Glutamatergic neuron (in vitro differentiated cells): ENCODE results near the gene FGGY. TPM values are rescaled to one million over a fixed set of nuclear protein-coding genes. Genes with fewer than 3 reads are reported as not detected.

Experiments used
- DNase-seq: peaks from one replicate; pipeline ENCODE4 v3.0.0; 2022
- H3K27ac Mint-ChIP-seq: one replicate; pipeline ENCODE4 v1.8.0; 2020; ENCODE audit warnings: mild to moderate bottlenecking, mixed read lengths, inconsistent platforms; ENCODE audit not compliant: unreplicated experiment
- H3K27me3 Mint-ChIP-seq: one replicate; pipeline ENCODE4 v1.8.0; 2020; ENCODE audit warnings: mild to moderate bottlenecking, moderate library complexity, mixed read lengths, inconsistent platforms; ENCODE audit not compliant: unreplicated experiment
- H3K36me3 Mint-ChIP-seq: one replicate; pipeline ENCODE4 v1.8.0; 2020; ENCODE audit warnings: mild to moderate bottlenecking, mixed read lengths, inconsistent platforms; ENCODE audit not compliant: unreplicated experiment
- H3K4me1 Mint-ChIP-seq: one replicate; pipeline ENCODE4 v1.8.0; 2020; ENCODE audit warnings: mild to moderate bottlenecking, low read depth, mixed read lengths, inconsistent platforms; ENCODE audit not compliant: unreplicated experiment
- H3K4me3 Mint-ChIP-seq: one replicate; pipeline ENCODE4 v1.8.0; 2020; ENCODE audit warnings: mild to moderate bottlenecking, mixed read lengths, inconsistent platforms; ENCODE audit not compliant: unreplicated experiment
- H3K9me3 Mint-ChIP-seq: one replicate; pipeline ENCODE4 v1.8.0; 2020; ENCODE audit warnings: mild to moderate bottlenecking, moderate library complexity, mixed read lengths, inconsistent platforms; ENCODE audit not compliant: unreplicated experiment
- total RNA-seq: library from RNA; stranded (reverse); fragmentation: NEBNext Ultra II Directional; extraction: Animal tissue kit (Norgen Biotek cat#: 25700); gene quantifications from one replicate; pipeline ENCODE4 v1.2.1, GENCODE V29; 2021; ENCODE audit not compliant: unreplicated experiment
- TF ChIP-seq, protein P1 (sequence below): fragments of 200-600 bp; sonication (generic); IDR thresholded peaks from one replicate; pipeline ENCODE4 v1.5.0; 2021; ENCODE audit not compliant: partially characterized antibody, unreplicated experiment

Gene FGGY
- total RNA-seq, 1 donor from 2014 or later: 11.6 TPM

DNA sequence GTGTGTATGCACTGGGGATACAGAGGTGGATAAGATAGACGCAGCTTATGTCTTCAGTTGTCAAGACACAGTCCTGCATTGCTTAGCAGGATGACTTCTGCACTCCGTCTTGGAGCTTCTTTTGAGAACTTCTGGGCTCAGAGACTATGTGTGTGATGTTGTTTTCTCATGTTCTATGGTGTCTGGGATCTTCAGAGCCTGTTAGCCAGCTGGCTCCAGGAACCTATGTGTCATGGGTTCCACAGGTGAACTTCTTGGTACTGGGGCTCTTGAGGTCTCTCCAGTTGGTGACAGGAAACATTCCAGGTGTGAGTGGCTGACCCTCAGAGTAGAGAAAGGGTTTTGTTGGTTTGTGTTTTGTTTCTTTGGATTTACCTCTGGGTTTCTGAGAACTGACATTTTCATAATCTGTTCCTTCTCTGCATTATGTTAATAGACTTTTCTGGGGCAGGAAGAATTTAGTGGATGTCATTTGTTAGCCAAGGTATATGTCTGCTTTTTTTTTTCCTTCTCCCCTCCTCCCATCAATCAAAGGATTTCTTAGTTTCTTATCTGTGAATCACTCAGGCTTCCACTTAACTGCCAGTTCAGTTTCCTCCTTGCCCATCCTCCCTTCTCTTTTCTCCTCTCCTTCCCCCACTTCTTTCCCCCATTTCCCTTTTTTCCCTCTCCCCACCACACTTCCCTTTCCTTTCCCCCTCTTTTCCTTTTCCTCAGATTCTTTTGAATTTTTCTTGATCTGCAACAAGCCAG, 18.1 kb downstream of the FGGY start:
- Mint-ChIP-seq H3K4me1 (peaks cover 16% of the 10 kb centered on the region), H3K4me3 (no peak overlapping the region), H3K9me3 (no peaks in the 10 kb centered on the region), H3K27me3 (peaks cover 2% of the 10 kb centered on the region), H3K36me3 (peaks cover 4% of the 10 kb centered on the region), H3K27ac (no peak overlapping the region)
- no peak for DNase-seq
- TF ChIP-seq, protein P1, sequence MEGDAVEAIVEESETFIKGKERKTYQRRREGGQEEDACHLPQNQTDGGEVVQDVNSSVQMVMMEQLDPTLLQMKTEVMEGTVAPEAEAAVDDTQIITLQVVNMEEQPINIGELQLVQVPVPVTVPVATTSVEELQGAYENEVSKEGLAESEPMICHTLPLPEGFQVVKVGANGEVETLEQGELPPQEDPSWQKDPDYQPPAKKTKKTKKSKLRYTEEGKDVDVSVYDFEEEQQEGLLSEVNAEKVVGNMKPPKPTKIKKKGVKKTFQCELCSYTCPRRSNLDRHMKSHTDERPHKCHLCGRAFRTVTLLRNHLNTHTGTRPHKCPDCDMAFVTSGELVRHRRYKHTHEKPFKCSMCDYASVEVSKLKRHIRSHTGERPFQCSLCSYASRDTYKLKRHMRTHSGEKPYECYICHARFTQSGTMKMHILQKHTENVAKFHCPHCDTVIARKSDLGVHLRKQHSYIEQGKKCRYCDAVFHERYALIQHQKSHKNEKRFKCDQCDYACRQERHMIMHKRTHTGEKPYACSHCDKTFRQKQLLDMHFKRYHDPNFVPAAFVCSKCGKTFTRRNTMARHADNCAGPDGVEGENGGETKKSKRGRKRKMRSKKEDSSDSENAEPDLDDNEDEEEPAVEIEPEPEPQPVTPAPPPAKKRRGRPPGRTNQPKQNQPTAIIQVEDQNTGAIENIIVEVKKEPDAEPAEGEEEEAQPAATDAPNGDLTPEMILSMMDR: no peak

DNA sequence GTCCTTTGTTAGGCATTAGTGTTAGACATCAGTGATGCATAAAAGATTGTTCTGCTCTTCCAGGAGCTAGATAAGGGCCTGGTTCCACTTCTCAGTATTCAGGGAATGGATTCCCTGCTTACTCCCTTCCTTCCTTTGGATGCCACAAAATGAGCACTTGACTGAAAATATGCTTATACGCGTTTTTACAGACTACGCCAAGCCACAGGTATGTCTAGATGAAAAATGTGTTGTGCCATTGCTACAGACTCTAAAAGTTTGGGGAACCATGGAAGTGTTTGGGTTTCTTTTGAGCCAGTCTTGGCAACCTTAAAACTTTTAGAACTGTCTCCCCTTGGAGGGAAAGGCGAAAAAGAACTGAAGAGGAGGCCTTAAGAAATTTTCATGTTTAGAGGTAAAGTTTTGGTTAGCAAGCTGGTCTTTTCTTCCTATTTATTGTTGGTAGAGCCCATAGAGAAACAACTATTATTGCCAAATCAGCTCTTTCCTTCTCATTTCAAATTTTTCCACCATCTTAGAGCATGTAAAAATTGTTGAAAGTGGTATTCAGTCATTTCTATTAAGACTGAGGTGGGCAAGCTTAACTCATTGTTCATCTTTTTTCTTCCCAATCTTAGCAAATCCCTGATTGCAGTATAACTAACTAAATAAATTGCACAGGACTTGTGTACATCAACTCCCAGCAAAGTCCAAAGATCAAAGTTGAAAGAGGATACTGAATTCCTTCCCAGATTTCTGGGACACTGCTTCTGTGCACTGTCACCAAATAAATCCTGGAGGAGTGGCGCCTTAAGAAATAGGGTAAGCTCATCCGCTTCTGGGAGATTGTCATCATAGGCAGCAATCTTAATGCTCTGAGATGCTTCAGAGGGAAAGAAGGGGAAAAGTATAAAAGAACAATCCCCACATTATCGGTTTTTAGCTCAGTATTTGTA, 18.9 kb downstream of the FGGY start:
- TF ChIP-seq, protein P1: no peak
- no peak overlapping the region for H3K4me3 Mint-ChIP-seq
- DNase-seq: no peak
- H3K4me1 Mint-ChIP-seq: peaks cover 16% of the 10 kb centered on the region
- no peak overlapping the region for H3K27ac Mint-ChIP-seq
- peaks cover 4% of the 10 kb centered on the region for H3K36me3 Mint-ChIP-seq
- H3K27me3 Mint-ChIP-seq: peaks cover 2% of the 10 kb centered on the region
- H3K9me3 Mint-ChIP-seq: no peaks in the 10 kb centered on the region

DNA sequence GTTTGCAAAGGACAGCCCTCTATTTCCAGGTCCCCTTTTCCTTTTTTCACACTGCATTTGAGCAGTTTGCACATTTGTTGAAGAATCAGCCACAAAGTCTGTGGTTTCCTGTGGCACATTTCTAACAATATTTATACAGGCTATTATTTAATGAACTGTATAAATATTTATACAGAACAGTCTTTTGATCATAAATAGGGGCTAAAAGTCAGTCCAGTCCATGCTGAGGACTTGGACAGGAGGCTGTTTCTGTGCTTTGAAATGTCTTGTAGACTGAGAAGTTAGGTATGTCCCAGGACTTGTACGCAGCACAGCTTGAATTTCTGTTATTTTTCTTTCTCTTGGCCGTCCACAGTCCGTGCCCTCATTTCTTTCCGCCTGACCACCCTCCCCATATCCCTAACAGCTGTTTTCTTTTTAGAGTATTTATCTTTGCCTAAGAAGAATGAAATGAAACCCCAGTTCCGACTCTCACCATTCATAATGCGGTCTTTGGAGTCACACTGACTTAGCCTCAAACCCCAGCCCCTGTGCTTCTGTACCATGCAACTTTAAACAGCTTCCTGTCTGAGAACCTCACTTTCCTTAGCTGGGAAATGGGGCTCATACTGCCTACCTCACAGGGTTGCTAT, 19.7 kb downstream of the FGGY start:
- H3K4me3 Mint-ChIP-seq: no peak overlapping the region
- no peaks in the 10 kb centered on the region for H3K36me3 Mint-ChIP-seq
- no peak for DNase-seq
- H3K27ac Mint-ChIP-seq: no peak overlapping the region
- TF ChIP-seq, protein P1: no peak
- H3K27me3 Mint-ChIP-seq: peaks cover 2% of the 10 kb centered on the region
- H3K4me1 Mint-ChIP-seq: peaks cover 17% of the 10 kb centered on the region
- H3K9me3 Mint-ChIP-seq: peaks cover 2% of the 10 kb centered on the region

DNA sequence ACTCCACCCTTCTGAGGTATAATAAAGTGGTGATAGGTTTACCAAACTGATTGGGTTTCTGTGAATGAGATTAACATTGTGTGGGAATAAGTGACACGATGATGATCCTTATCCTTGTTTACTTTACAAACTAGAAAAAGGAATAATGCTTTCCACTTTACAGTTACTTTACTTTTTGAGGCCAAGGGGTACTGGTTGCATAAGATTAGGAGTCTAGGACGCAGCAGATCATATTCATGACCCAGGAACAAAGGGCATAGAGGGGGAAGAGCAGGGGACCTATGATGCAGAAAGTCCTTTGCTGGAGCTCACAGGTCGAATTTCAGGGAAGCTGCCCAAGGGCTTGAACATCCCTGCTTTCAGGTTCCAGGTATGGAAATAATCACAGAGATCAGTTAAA, 20.4 kb downstream of the FGGY start:
- TF ChIP-seq, protein P1: no peak

More for the DNA sequence above, 20.4 kb downstream of the FGGY start:
- Mint-ChIP-seq H3K27ac (no peak overlapping the region), H3K9me3 (peaks cover 2% of the 10 kb centered on the region), H3K36me3 (no peaks in the 10 kb centered on the region), H3K4me3 (no peak overlapping the region), H3K27me3 (peaks cover 3% of the 10 kb centered on the region), H3K4me1 (peaks cover 19% of the 10 kb centered on the region)
- no peak for DNase-seq
